DMS 273 (cell line): Measurements from ENCODE around the gene PPP1R26.
A peak's percentile ranks its signal among the peaks of the same experiment; 100 is the strongest.

Experiments
- DNase-seq: peaks from one replicate; lab custom pipeline; 2025; ENCODE audit not compliant: unreplicated experiment; lab: John Stamatoyannopoulos, UW

Gene PPP1R26

GRCh38 chr9:135463140-135463539 is 16.4 kb upstream of the PPP1R26 start:
- DNase-seq, result peak; percentile 40

- DNase-seq, result no peak
These were observed 15.4 kb upstream of the PPP1R26 start for GRCh38 chr9:135464181-135464580.

GRCh38 chr9:135468854-135469521 is 10.6 kb upstream of the PPP1R26 start:
- DNase-seq, result no peak

- no peak for DNase-seq
These were observed 7.6 kb upstream of the PPP1R26 start for GRCh38 chr9:135471791-135472640.

GRCh38 chr9:135473972-135474543 is 5.5 kb upstream of the PPP1R26 start:
- DNase-seq, result no peak

- DNase-seq, result peak; percentile 90
These were observed 4.7 kb upstream of the PPP1R26 start for GRCh38 chr9:135474915-135475314.

GRCh38 chr9:135476561-135477355 is 2.8 kb upstream of the PPP1R26 start:
- no peak for DNase-seq

GRCh38 chr9:135478191-135478590 is 1.4 kb upstream of the PPP1R26 start:
- no peak for DNase-seq

GRCh38 chr9:135478829-135479468 is 633 bp upstream of the PPP1R26 start:
- DNase-seq, result peak; percentile 57

- peak; percentile 66 for DNase-seq
These were observed 723 bp downstream of the PPP1R26 start for GRCh38 chr9:135480071-135480939.

- no peak for DNase-seq
These were observed 1.3 kb downstream of the PPP1R26 start for GRCh38 chr9:135480940-135481310.

- no peak for DNase-seq
These were observed 2.6 kb downstream of the PPP1R26 start for GRCh38 chr9:135482015-135482754.

- DNase-seq, result no peak
These were observed 5.1 kb downstream of the PPP1R26 start for GRCh38 chr9:135484460-135485277.

- no peak for DNase-seq
These were observed 5.8 kb downstream of the PPP1R26 start for GRCh38 chr9:135485385-135485784.

- DNase-seq, result no peak
These were observed 6.2 kb downstream of the PPP1R26 start for GRCh38 chr9:135485832-135486231.

GRCh38 chr9:135486267-135487065 is 6.9 kb downstream of the PPP1R26 start:
- DNase-seq, result no peak

GRCh38 chr9:135487281-135488012 is 7.9 kb downstream of the PPP1R26 start:
- DNase-seq, result no peak
